OCI-LY1 (cell line): ENCODE measurements around the gene PTPRO.
A peak's percentile ranks its signal among the peaks of the same experiment; 100 is the strongest.

Experiments
- H2AFZ ChIP-seq: fragments of 200-600 bp; sonication (generic), shearing (Covaris generic); 2 replicates; pipeline ENCODE4 v1.6.0; 2014; ENCODE audit warnings: antibody characterized with exemption, mild to moderate bottlenecking, low read length
- H3F3A ChIP-seq: fragments of 200-600 bp; sonication (generic), shearing (Covaris generic); 2 replicates; pipeline ENCODE4 v1.6.0; 2014; ENCODE audit warnings: mild to moderate bottlenecking, antibody characterized with exemption, low read length, moderate library complexity; ENCODE audit not compliant: insufficient read depth
- H3K27ac ChIP-seq: fragments of 200-600 bp; sonication (generic); 2 replicates; pipeline ENCODE4 v1.5.1; 2014; ENCODE audit warnings: low read length, mixed run types, mild to moderate bottlenecking, low read depth; ENCODE audit not compliant: poor library complexity, severe bottlenecking
- H3K27me3 ChIP-seq: fragments of 200-600 bp; sonication (generic); 2 replicates; pipeline ENCODE4 v1.6.0; 2014; ENCODE audit warnings: antibody characterized with exemption, mild to moderate bottlenecking, low read length, moderate library complexity; ENCODE audit not compliant: insufficient read depth
- H3K36me3 ChIP-seq: fragments of 200-600 bp; sonication (generic); 2 replicates; pipeline ENCODE4 v1.6.1; 2014; ENCODE audit warnings: mild to moderate bottlenecking, antibody characterized with exemption, low read length, moderate library complexity, mixed read lengths; ENCODE audit not compliant: insufficient read depth
- H3K4me1 ChIP-seq: fragments of 200-600 bp; sonication (generic); 2 replicates; pipeline ENCODE4 v1.5.1; 2014; ENCODE audit warnings: mild to moderate bottlenecking, low read length, moderate library complexity; ENCODE audit not compliant: insufficient read depth, severe bottlenecking
- H3K4me2 ChIP-seq: fragments of 200-600 bp; sonication (generic), shearing (Covaris generic); 2 replicates; pipeline ENCODE4 v1.6.1; 2014; ENCODE audit warnings: low read length
- H3K4me3 ChIP-seq: fragments of 200-600 bp; sonication (generic); 2 replicates; pipeline ENCODE4 v1.5.1; 2014; ENCODE audit warnings: low read length, low read depth, mild to moderate bottlenecking, mixed read lengths; ENCODE audit not compliant: poor library complexity, severe bottlenecking
- H3K79me2 ChIP-seq: fragments of 200-600 bp; shearing (Covaris generic); 2 replicates; pipeline ENCODE4 v1.6.1; 2016; ENCODE audit warnings: mixed run types, low read length, mixed read lengths; ENCODE audit not compliant: insufficient read depth
- H3K9ac ChIP-seq: fragments of 200-600 bp; sonication (generic), shearing (Covaris generic); 2 replicates; pipeline ENCODE4 v1.6.1; 2014; ENCODE audit warnings: mild to moderate bottlenecking, low read length, mixed read lengths
- H3K9me2 ChIP-seq: fragments of 200-600 bp; sonication (generic), shearing (Covaris generic); 2 replicates; pipeline ENCODE4 v1.6.1; 2014; ENCODE audit warnings: low read depth, mild to moderate bottlenecking, low read length, mixed read lengths
- H3K9me3 ChIP-seq: fragments of 200-600 bp; shearing (Covaris generic); 2 replicates; pipeline ENCODE4 v1.6.1; 2014; ENCODE audit warnings: low read length, mixed read lengths
- H4K20me1 ChIP-seq: fragments of 200-600 bp; sonication (generic), shearing (Covaris generic); 2 replicates; pipeline ENCODE4 v1.6.0; 2016; ENCODE audit warnings: mild to moderate bottlenecking, low read length; ENCODE audit not compliant: insufficient read depth
- EZH2 ChIP-seq: fragments of 200-600 bp; sonication (generic), shearing (Covaris generic); IDR thresholded peaks from 2 replicates; pipeline ENCODE4 v1.8.0; 2017; ENCODE audit warnings: borderline replicate concordance, mixed run types, mild to moderate bottlenecking, antibody characterized with exemption, low read length, moderate library complexity, mixed read lengths
- TF ChIP-seq, protein P1 (sequence below): fragments of 200-600 bp; sonication (generic), shearing (Covaris generic); IDR thresholded peaks from 2 replicates; pipeline ENCODE4 v1.5.1; 2017; ENCODE audit warnings: mild to moderate bottlenecking, antibody characterized with exemption, low read length, moderate library complexity, mixed read lengths

PTPRO gene

GRCh38 chr12:15574353-15574752 lies 252.0 kb downstream of the PTPRO start:
- no peaks in the 10 kb centered on the region for H3K9me2 ChIP-seq
- no peaks in the 10 kb centered on the region for H3K79me2 ChIP-seq
- peaks cover 5% of the 10 kb centered on the region; the same call in 1 of the 2 replicates for H3K9me3 ChIP-seq
- no peak overlapping the region for H3K27ac ChIP-seq
- H3K27me3 ChIP-seq: no peaks in the 10 kb centered on the region
- no peak overlapping the region for H3K4me2 ChIP-seq
- no peak overlapping the region for H3K4me3 ChIP-seq
- H3K4me1 ChIP-seq: peaks cover 39% of the 10 kb centered on the region
- no peak overlapping the region for H2AFZ ChIP-seq
- H3K36me3 ChIP-seq: no peaks in the 10 kb centered on the region
- H3F3A ChIP-seq: 0 out of 2 replicates have a peak, but pooled peaks cover 3% of the 10 kb centered on the region
- TF ChIP-seq, protein P1, sequence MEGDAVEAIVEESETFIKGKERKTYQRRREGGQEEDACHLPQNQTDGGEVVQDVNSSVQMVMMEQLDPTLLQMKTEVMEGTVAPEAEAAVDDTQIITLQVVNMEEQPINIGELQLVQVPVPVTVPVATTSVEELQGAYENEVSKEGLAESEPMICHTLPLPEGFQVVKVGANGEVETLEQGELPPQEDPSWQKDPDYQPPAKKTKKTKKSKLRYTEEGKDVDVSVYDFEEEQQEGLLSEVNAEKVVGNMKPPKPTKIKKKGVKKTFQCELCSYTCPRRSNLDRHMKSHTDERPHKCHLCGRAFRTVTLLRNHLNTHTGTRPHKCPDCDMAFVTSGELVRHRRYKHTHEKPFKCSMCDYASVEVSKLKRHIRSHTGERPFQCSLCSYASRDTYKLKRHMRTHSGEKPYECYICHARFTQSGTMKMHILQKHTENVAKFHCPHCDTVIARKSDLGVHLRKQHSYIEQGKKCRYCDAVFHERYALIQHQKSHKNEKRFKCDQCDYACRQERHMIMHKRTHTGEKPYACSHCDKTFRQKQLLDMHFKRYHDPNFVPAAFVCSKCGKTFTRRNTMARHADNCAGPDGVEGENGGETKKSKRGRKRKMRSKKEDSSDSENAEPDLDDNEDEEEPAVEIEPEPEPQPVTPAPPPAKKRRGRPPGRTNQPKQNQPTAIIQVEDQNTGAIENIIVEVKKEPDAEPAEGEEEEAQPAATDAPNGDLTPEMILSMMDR: no peak
- no peak for TF ChIP-seq EZH2
- no peak overlapping the region for H3K9ac ChIP-seq
- no peaks in the 10 kb centered on the region for H4K20me1 ChIP-seq

- no peaks in the 10 kb centered on the region for H3K27me3 ChIP-seq
- H2AFZ ChIP-seq: no peak overlapping the region
- H3K27ac ChIP-seq: peak overlapping the region; percentile 44
- no peaks in the 10 kb centered on the region for H3K36me3 ChIP-seq
- H3K9ac ChIP-seq: no peak overlapping the region
- H3K4me1 ChIP-seq: peaks cover 24% of the 10 kb centered on the region
- H3K9me3 ChIP-seq: peaks cover 5% of the 10 kb centered on the region; the same call in 1 of the 2 replicates
- no peaks in the 10 kb centered on the region for H3K79me2 ChIP-seq
- no peaks in the 10 kb centered on the region for H3K9me2 ChIP-seq
- no peak overlapping the region for H3K4me2 ChIP-seq
- H3K4me3 ChIP-seq: no peak overlapping the region
- TF ChIP-seq EZH2: no peak
- TF ChIP-seq, protein P1: no peak
- H4K20me1 ChIP-seq: no peaks in the 10 kb centered on the region
- no peaks in the 10 kb centered on the region for H3F3A ChIP-seq
Measured at GRCh38 chr12:15575671-15576541, 253.6 kb downstream of the PTPRO start.

- peaks cover under 1% of the 10 kb centered on the region; the same call in 1 of the 2 replicates for H3K9me3 ChIP-seq
- no peak overlapping the region for H3K9ac ChIP-seq
- no peak overlapping the region for H3K4me2 ChIP-seq
- no peaks in the 10 kb centered on the region for H3F3A ChIP-seq
- no peak overlapping the region for H3K27ac ChIP-seq
- H3K9me2 ChIP-seq: no peaks in the 10 kb centered on the region
- H3K36me3 ChIP-seq: no peaks in the 10 kb centered on the region
- H3K79me2 ChIP-seq: no peaks in the 10 kb centered on the region
- no peak for TF ChIP-seq EZH2
- TF ChIP-seq, protein P1: peak; percentile 38
- H3K4me1 ChIP-seq: peaks cover 15% of the 10 kb centered on the region
- no peak overlapping the region for H2AFZ ChIP-seq
- no peaks in the 10 kb centered on the region for H3K27me3 ChIP-seq
- H3K4me3 ChIP-seq: no peak overlapping the region
- H4K20me1 ChIP-seq: no peaks in the 10 kb centered on the region
Measured at GRCh38 chr12:15580431-15580830, 258.1 kb downstream of the PTPRO start.
